Measurements from ENCODE around the gene AGMO.

GRCh38 chr7:15582773-15583172 is 21.0 kb upstream of the AGMO start:
- TF ChIP-seq CTCF (IDR thresholded peaks at IDR 0.05; ENCODE audit: low read depth, low read length) (no peak), EZH2phosphoT487 (IDR thresholded peaks at IDR 0.05; ENCODE audit: low read depth) (no peak)

All from OCI-LY3 (cell line).